ENCODE results near the gene PARD3B. TPM values are rescaled to one million over a fixed set of nuclear protein-coding genes. Genes with fewer than 3 reads are reported as not detected.

The PARD3B gene
- total RNA-seq, 1 experiment from 2014 or later, result 6.4 TPM

DNA sequence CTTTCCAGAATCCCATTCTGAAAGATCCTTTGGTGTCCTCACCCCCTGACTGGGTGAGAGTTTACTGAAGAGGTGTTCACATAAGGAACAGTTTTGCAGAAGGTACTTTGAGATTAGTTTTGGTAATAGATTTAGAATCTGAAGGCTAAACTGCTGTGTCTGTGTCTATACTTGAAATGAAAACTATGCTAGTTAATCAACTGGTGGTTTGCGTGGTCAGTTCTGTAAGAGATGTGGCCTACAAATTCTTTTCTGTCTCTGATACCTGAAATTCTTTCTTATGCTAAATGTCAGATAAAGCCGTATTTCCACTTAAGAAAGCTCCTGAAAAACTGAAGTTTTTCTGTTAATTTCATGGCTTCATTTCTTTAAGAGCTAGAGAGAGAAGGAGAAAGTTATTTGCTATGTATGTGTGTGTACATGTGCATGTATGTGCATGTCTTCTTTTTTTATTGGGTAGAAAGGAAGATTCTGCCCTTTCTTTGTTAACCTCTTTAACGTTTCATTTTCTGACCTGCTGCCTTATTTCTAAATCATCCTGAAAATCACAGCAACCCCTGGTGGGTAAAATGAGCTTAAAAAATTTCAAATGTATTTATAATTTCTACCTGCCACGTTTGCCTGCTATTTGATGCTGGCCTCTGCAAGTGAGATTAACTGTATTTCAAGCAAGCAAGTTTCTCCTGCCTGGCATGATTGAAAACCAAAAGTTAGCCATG lies 585.0 kb downstream of the PARD3B start:
- no peaks in the 10 kb centered on the region for H3K79me2 ChIP-seq (ENCODE audit: insufficient read depth, low read length)
- no peaks in the 10 kb centered on the region for H3K79me1 ChIP-seq (ENCODE audit: insufficient read depth, low read depth, low read length, poor library complexity, severe bottlenecking)
- no peaks in the 10 kb centered on the region for H3K9me3 ChIP-seq (ENCODE audit: control insufficient read depth, low read depth, low read length)
- 0 out of 2 replicates have a peak, but pooled peaks cover 2% of the 10 kb centered on the region for H3K4me1 ChIP-seq (ENCODE audit: insufficient read depth, low read length)
- Mint-ChIP-seq H3K27ac (no peak overlapping the region), H3K9me3 (no peaks in the 10 kb centered on the region), H3K4me1 (peaks cover 13 to 15% of the 10 kb centered on the region in 2 experiments), H3K36me3 (ENCODE audit: insufficient read depth in 1 of 3, low read depth in 3 of 3) (no peaks in the 10 kb centered on the region), H3K27me3 (ENCODE audit: low read depth) (no peaks in the 10 kb centered on the region), H3K4me3 (no peak overlapping the region)
- no peak overlapping the region for H3K9ac ChIP-seq (ENCODE audit: extremely low read depth, insufficient read length, low read length)
- no peak overlapping the region for H3K14ac ChIP-seq (ENCODE audit: insufficient read depth, low read length)
- no peak overlapping the region for H2BK20ac ChIP-seq (ENCODE audit: low read depth, low read length, poor library complexity, severe bottlenecking)
- no peak overlapping the region for H2BK12ac ChIP-seq (ENCODE audit: insufficient read length, low read depth, low read length)
- no peak overlapping the region for H2BK5ac ChIP-seq (ENCODE audit: insufficient read length, low read length)
- no peaks in the 10 kb centered on the region for H4K20me1 ChIP-seq (ENCODE audit: control insufficient read depth, insufficient read depth, insufficient read length)
- H2BK15ac ChIP-seq (ENCODE audit: low read depth, low read length), result no peak overlapping the region
- no peak overlapping the region for H3T11ph ChIP-seq (ENCODE audit: low read length)
- DNase-seq, result no peak
- no peak overlapping the region for H2AFZ ChIP-seq (ENCODE audit: low read length)
- TF ChIP-seq, protein P1, sequence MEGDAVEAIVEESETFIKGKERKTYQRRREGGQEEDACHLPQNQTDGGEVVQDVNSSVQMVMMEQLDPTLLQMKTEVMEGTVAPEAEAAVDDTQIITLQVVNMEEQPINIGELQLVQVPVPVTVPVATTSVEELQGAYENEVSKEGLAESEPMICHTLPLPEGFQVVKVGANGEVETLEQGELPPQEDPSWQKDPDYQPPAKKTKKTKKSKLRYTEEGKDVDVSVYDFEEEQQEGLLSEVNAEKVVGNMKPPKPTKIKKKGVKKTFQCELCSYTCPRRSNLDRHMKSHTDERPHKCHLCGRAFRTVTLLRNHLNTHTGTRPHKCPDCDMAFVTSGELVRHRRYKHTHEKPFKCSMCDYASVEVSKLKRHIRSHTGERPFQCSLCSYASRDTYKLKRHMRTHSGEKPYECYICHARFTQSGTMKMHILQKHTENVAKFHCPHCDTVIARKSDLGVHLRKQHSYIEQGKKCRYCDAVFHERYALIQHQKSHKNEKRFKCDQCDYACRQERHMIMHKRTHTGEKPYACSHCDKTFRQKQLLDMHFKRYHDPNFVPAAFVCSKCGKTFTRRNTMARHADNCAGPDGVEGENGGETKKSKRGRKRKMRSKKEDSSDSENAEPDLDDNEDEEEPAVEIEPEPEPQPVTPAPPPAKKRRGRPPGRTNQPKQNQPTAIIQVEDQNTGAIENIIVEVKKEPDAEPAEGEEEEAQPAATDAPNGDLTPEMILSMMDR (conservative IDR thresholded peaks at IDR 0.05), result no peak
- no peak overlapping the region for H3K4me2 ChIP-seq (ENCODE audit: insufficient read depth, insufficient read length, low read length)
- H3K18ac ChIP-seq (ENCODE audit: insufficient read length, low read depth, low read length), result no peak overlapping the region
- no peak overlapping the region for H3K56ac ChIP-seq (ENCODE audit: insufficient read length, low read depth, low read length)
- no peak overlapping the region for H3K4ac ChIP-seq (ENCODE audit: low read depth, low read length)
- no peak overlapping the region for H2AK5ac ChIP-seq (ENCODE audit: insufficient read length, low read length)
- H4K5ac ChIP-seq (ENCODE audit: insufficient read length, low read depth, low read length), result no peak overlapping the region
- no peak overlapping the region for H3K23ac ChIP-seq (ENCODE audit: insufficient read length, low read depth, low read length)
- no peak overlapping the region for H3K27ac ChIP-seq (ENCODE audit: insufficient read length, low read depth, low read length)
- H4K8ac ChIP-seq (replicated peaks; ENCODE audit: insufficient read length, low read depth, low read length), result no peak overlapping the region
- no CpG with 5 or more reads among the region's 4 CpGs for WGBS (ENCODE audit: extremely low coverage, insufficient read length, low lambda C conversion rate)
- H4K91ac ChIP-seq (ENCODE audit: insufficient read length, low read depth, low read length), result no peak overlapping the region
- H3K27me3 ChIP-seq (ENCODE audit: insufficient read depth, low read length), result no peaks in the 10 kb centered on the region
- H2BK120ac ChIP-seq (ENCODE audit: low read depth, low read length, poor library complexity, severe bottlenecking), result no peak overlapping the region
- H3K23me2 ChIP-seq (ENCODE audit: insufficient read length, low read depth, low read length, poor library complexity, severe bottlenecking), result no peaks in the 10 kb centered on the region

Measured in H9 (cell line).